GM18868 (cell line): ENCODE data around the gene G0S2.
A peak's percentile ranks its signal among the peaks of the same experiment; 100 is the strongest.

Experiments
- ATAC-seq: cut with Tn5 transposase; IDR thresholded peaks from one replicate; pipeline ENCODE4 v1.9.1; 2021; ENCODE audit warnings: mild to moderate bottlenecking, moderate library complexity; ENCODE audit not compliant: unreplicated experiment

The G0S2 gene

DNA sequence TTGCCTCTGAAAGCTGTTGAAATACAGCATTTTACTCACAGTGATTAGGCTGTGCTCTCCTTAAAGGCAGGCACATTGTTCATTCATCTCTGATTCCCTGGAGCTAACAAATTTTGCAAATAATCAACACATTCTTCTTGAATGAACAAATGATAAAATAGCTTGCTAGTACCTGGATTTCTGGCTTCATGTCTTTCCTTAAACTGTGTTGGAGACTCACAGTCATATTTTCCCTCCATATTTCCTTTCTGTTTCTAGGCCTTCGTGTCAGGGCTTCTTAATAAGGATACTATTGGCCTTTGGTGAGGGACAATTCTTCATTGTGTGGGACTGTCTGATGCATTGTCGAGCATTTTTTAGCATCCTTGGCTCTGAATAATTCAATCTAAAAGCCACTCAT lies 39.1 kb downstream of the G0S2 start:
- ATAC-seq: no peak

DNA sequence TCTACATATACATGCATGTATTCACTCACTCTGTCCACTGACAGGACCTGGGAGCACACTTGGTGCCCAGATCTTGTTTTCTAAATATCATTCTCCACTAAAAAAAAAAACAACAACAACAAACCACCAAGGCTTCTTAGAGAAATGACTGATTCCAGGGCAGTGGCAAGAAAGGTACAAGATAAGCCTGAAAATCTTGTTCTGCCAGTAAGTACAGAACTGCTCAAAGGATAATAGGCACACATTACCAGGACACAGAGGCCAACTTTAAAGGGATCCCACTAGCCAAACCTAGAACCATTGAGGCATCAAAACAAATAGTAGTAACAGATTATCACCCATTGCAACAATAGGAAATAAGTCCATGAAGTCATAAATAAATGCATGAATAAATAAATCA lies 40.1 kb downstream of the G0S2 start:
- no peak for ATAC-seq

DNA sequence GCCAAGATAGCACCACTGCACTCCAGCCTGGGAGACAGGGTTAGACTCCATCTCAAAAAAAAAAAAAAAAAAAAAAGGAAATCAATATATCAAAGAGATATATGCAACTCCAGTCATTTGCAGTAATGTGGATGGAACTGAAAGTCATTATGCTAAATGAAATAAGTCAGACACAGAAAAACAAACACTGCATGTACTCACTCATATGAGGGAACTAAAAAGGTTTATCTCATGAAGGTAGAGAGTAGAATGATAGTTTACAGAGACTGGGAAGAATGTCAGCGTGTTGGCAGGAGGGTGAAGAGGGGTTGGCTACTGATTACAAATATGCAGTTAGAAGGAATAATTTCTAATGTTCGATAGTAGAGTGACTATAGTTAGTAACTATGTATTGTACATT lies 42.6 kb downstream of the G0S2 start:
- ATAC-seq: no peak

DNA sequence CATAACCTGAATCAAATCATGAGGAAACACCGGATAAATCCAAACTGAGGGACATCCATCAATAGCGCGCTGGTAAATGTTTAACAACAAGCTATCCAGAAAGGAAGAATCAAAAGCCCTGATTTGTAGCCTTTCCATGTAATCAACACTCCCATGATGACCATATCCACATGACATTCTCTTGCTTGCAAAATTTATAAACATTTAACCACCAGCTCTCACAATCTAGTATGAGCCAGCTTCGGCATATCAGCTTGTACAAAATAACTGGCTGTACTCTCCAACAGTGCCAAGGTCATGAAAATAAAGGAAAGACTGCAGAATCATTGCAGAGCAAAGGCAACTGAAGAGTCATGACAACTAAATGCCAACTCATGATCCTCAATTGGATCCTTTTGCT lies 45.1 kb downstream of the G0S2 start:
- ATAC-seq: no peak

DNA sequence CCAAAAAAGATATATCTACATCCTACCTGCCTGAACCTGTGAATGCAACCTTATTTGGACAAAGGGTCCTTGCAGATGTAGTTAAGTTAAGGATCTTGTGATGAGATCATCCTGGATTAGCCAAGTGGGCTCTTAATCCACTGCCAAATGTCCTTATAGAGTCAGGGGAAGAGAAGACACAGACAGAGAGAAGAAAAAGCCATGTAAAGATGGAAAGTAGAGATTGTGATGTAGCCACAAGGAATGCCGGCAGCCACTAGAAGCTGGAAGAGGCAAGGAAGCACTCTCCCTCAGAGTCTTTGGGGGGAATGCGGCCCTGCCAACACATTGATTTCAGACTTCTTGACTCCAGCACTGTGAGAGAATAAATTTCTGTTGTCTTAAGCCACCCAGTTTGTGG lies 45.6 kb downstream of the G0S2 start:
- no peak for ATAC-seq

DNA sequence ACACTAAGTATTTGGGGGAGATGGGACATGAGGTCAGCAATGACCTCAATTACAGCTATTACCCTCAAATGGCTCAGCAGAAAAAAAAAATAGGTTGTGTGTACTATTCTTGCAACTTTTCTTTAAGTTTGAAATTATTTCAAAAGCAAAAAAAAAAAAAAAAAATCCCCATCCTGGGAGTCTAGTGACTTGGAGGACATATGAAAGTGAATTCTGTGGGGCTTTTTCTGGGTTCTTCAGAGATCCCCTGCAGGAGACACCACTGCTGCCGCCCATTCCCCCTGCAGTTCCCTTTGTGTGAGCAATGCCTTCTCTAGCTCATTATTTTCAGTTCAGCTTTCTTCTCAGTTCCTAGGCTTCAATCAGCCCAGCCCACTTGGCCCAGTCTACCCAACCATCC lies 46.1 kb downstream of the G0S2 start:
- peak; percentile 59 for ATAC-seq

DNA sequence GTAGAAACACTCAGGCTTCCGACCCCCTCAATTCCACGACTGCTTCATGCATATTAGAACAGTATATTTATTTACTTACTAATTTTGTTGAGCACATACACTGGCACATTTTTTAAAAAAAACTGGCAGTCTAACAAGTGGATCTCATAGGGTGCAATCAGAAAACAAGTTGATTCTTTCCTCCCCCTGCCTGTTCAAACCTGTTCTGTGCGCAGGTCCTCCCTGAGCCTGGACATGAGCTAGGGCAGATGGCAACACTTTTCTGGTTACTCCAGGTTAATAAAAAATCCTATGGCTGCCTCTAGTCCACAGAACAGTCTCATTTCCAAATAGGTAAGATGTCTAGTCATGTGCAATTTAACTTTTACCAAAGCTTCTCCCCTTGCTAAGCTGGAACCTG lies 48.1 kb downstream of the G0S2 start:
- no peak for ATAC-seq

DNA sequence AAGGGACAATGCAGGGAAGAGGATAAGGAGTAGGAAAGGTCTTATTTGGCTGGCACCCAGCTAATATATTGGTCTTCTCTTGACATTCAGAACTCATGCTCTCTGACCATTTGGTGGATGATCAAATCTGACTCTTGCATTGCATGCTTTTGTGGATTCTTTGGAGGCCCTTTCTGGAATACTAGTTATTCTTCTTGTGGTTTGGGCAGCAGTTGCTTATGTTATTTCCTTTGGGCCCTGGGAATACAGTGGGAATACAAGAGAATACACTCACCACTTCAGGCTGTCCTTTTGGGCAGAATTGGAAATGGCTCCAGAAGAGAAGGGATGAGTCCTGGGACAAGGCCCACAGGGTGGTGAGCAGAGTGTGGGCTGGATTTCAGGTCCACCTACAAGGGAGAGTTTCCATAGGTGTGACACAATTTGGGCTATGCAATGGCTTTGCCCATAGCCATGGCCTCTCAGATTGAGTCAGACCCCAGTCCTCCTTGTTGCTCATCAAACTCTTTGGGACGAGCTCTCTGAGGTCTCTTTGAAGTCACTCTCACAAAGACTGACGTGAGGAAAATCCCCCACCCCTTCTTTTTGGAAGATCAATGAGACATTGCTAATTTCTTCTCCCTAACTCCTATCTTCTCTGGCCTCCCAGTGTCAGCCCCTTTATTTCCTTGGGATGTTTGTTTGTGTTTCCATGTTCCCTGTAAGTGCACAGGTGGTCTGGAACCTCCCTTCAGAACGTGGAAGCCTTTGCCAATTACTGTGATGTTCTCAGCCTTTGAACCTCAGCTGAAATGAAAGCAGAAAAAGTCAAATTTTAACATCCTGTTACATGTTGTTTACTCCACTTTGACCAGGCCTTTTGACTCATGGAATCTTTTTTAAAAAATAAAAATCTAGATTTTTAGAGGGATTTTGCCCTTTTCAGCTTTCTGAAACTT lies 48.8 kb downstream of the G0S2 start:
- peak; percentile 79 for ATAC-seq
